ENCODE measurements around the gene DNLZ. TPM values are rescaled to one million over a fixed set of nuclear protein-coding genes. Genes with fewer than 3 reads are reported as not detected.

The DNLZ gene
- total RNA-seq, 5 donors from 2014 or later (not counting 1 experiment from before 2014, with no cell fraction given), result 20.4 to 46.8 (median 36.3) TPM

DNA sequence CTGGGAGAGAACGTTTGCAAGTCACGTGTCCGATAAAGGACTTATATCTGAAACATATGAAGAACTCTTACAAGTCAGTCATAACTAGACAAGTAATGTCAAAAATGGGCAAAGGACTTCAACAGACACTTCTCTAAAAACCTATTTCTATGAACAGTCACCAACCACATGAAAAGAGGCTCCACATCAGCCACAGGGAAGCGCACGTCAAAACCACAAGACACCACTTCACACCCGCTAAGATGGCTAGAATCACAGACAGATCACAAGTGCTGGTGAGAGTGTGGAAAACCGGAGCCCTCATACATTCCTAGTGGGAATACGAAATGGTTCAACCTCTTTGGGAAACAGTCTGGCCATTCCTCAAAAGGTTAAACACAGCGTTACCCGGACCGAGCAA is 21.5 kb upstream of the DNLZ start:
- H3K27me3 ChIP-seq (replicated peaks in 1 of 2; ENCODE audit: control insufficient read depth in 2 of 2, extremely low read depth in 1 of 2, insufficient read depth in 2 of 2, low read length in 1 of 2), result no peaks in the 10 kb centered on the region
- H3K27ac Mint-ChIP-seq, result peak overlapping the region in 1 of 2 donors; percentile 3
- H3K4me3 Mint-ChIP-seq, result peak overlapping the region in 1 of 3 donors; percentile 35
- H3K27ac ChIP-seq (ENCODE audit: low read length), result no peak overlapping the region
- no peak overlapping the region for H3K4me3 ChIP-seq (ENCODE audit: control insufficient read depth in 1 of 2, extremely low read depth in 1 of 2, low read length in 1 of 2)
- no peaks in the 10 kb centered on the region for H3K9me3 ChIP-seq
- peaks cover 8 to 21% (median 20%) of the 10 kb centered on the region in 3 donors for H3K4me1 Mint-ChIP-seq
- ChIA-PET CTCF (no interaction called here), POLR2A (interaction anchor here in 1 of 2 donors (0.7 kb wide), 1 partner anchor 13 kb away, joined by 3 read pairs; no protein-coding TSS in a partner anchor)
- peak in 7 of 35 experiments; percentile 24 to 62 (median 36) for DNase-seq
- peaks cover 41% of the 10 kb centered on the region for H3K36me3 Mint-ChIP-seq
- no peaks in the 10 kb centered on the region for H3K27me3 Mint-ChIP-seq
- H3K9me3 Mint-ChIP-seq, result no peaks in the 10 kb centered on the region
- H3K4me1 ChIP-seq (ENCODE audit: control insufficient read depth in 1 of 2, extremely low read depth in 1 of 2, insufficient read depth in 2 of 2, low read length in 2 of 2), result peaks cover 5 to 20% of the 10 kb centered on the region in 2 experiments
- peak; percentile 66 to 89 (median 75) for ATAC-seq (replicated peaks in 1 of 4)
- H3K36me3 ChIP-seq (ENCODE audit: control insufficient read depth in 2 of 2, extremely low read depth in 1 of 2, insufficient read depth in 1 of 2, low read length in 1 of 2), result peaks cover 15 to 67% of the 10 kb centered on the region in 2 donors
- WGBS (ENCODE audit: insufficient coverage), result 24% methylated on average over 2 of the region's 11 CpGs

GRCh38 chr9:136383436-136383835 is 19.9 kb upstream of the DNLZ start:
- Mint-ChIP-seq H3K36me3 (peaks cover 28% of the 10 kb centered on the region), H3K27ac (no peak overlapping the region), H3K4me1 (peaks cover 8 to 21% (median 20%) of the 10 kb centered on the region in 3 donors), H3K27me3 (no peaks in the 10 kb centered on the region), H3K9me3 (no peaks in the 10 kb centered on the region), H3K4me3 (no peak overlapping the region)
- Histone ChIP-seq H3K27me3 (replicated peaks in 1 of 2; ENCODE audit: control insufficient read depth in 2 of 2, extremely low read depth in 1 of 2, insufficient read depth in 2 of 2, low read length in 1 of 2) (no peaks in the 10 kb centered on the region), H3K9me3 (no peaks in the 10 kb centered on the region), H3K4me1 (ENCODE audit: control insufficient read depth in 1 of 2, extremely low read depth in 1 of 2, insufficient read depth in 2 of 2, low read length in 2 of 2) (peaks cover 5 to 20% of the 10 kb centered on the region in 2 experiments), H3K36me3 (ENCODE audit: control insufficient read depth in 2 of 2, extremely low read depth in 1 of 2, insufficient read depth in 1 of 2, low read length in 1 of 2) (peaks cover 19 to 57% of the 10 kb centered on the region in 2 donors), H3K27ac (ENCODE audit: low read length) (no peak overlapping the region), H3K4me3 (ENCODE audit: control insufficient read depth in 1 of 2, extremely low read depth in 1 of 2, low read length in 1 of 2) (no peak overlapping the region)
- CTCF ChIA-PET, result interaction anchor here in 1 of 2 donors (0.6 kb wide), 1 partner anchor 64 kb away, joined by 6 read pairs; no protein-coding TSS in a partner anchor
- DNase-seq (no peak), ATAC-seq (replicated peaks in 1 of 4) (no peak)
- POLR2A ChIA-PET, result no interaction called here
- 99% methylated on average over 19 of the region's 20 CpGs for WGBS (ENCODE audit: insufficient coverage)

DNA sequence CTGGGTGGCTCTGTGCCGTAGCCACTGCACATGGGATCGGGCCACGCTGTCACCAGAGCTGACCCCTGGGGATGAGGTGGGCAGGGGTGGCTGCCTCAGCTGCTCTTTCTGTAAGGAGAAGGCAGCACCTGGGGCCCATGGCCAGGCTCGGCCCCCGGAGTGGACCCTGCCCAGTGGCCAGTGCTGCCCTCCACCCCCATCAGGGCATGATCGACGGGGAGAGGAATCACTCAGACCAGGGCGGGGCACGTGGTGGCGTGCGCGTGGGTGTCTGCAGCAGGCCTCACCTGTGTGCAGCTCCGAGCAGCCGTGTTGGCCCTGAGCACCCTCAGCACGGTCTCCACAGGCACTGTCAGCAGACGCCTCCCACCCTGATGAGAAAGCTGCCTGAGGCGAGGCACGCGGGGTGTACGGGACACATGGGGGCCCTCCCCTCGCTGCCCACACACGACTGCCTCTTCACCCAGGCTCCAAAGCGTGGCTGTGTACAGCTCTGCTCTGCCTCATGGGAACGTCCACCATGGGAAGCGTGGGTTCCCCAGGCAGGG is 18.5 kb upstream of the DNLZ start:
- POLR2A ChIA-PET, result no interaction called here
- CTCF ChIA-PET, result interaction anchor here in 1 of 2 donors (0.6 kb wide), 1 partner anchor 15 kb away, joined by 3 read pairs; no protein-coding TSS in a partner anchor

GRCh38 chr9:136381311-136381710 is 17.8 kb upstream of the DNLZ start:
- peaks cover 5 to 20% of the 10 kb centered on the region in 2 experiments for H3K4me1 ChIP-seq (ENCODE audit: control insufficient read depth in 1 of 2, extremely low read depth in 1 of 2, insufficient read depth in 2 of 2, low read length in 2 of 2)

More for the DNA sequence above, 18.5 kb upstream of the DNLZ start:
- peaks cover 8 to 21% (median 20%) of the 10 kb centered on the region in 3 donors for H3K4me1 Mint-ChIP-seq
- ATAC-seq (replicated peaks in 1 of 4) (no peak), DNase-seq (no peak)
- Histone ChIP-seq H3K4me3 (ENCODE audit: control insufficient read depth in 1 of 2, extremely low read depth in 1 of 2, low read length in 1 of 2) (no peak overlapping the region), H3K9me3 (no peaks in the 10 kb centered on the region), H3K27ac (ENCODE audit: low read length) (no peak overlapping the region), H3K4me1 (ENCODE audit: control insufficient read depth in 1 of 2, extremely low read depth in 1 of 2, insufficient read depth in 2 of 2, low read length in 2 of 2) (peaks cover 5 to 20% of the 10 kb centered on the region in 2 experiments), H3K27me3 (replicated peaks in 1 of 2; ENCODE audit: control insufficient read depth in 2 of 2, extremely low read depth in 1 of 2, insufficient read depth in 2 of 2, low read length in 1 of 2) (no peaks in the 10 kb centered on the region), H3K36me3 (ENCODE audit: control insufficient read depth in 2 of 2, extremely low read depth in 1 of 2, insufficient read depth in 1 of 2, low read length in 1 of 2) (peaks cover 19 to 47% of the 10 kb centered on the region in 2 donors)
- 91% methylated on average over 24 of the region's 25 CpGs for WGBS (ENCODE audit: insufficient coverage)
- H3K9me3 Mint-ChIP-seq, result no peaks in the 10 kb centered on the region
- H3K4me3 Mint-ChIP-seq, result no peak overlapping the region
- no peak overlapping the region for H3K27ac Mint-ChIP-seq
- H3K36me3 Mint-ChIP-seq, result peaks cover 20% of the 10 kb centered on the region
- no peaks in the 10 kb centered on the region for H3K27me3 Mint-ChIP-seq

GRCh38 chr9:136380381-136380780 is 16.8 kb upstream of the DNLZ start:
- Histone ChIP-seq H3K9me3 (no peaks in the 10 kb centered on the region), H3K4me1 (ENCODE audit: control insufficient read depth in 1 of 2, extremely low read depth in 1 of 2, insufficient read depth in 2 of 2, low read length in 2 of 2) (peaks cover 5 to 14% of the 10 kb centered on the region in 2 experiments), H3K27ac (ENCODE audit: low read length) (no peak overlapping the region), H3K36me3 (ENCODE audit: control insufficient read depth in 2 of 2, extremely low read depth in 1 of 2, insufficient read depth in 1 of 2, low read length in 1 of 2) (peaks cover 20 to 42% of the 10 kb centered on the region in 2 donors), H3K27me3 (replicated peaks in 1 of 2; ENCODE audit: control insufficient read depth in 2 of 2, extremely low read depth in 1 of 2, insufficient read depth in 2 of 2, low read length in 1 of 2) (no peaks in the 10 kb centered on the region), H3K4me3 (ENCODE audit: control insufficient read depth in 1 of 2, extremely low read depth in 1 of 2, low read length in 1 of 2) (no peak overlapping the region)
- no peaks in the 10 kb centered on the region for H3K27me3 Mint-ChIP-seq
- ATAC-seq (replicated peaks in 1 of 4) (no peak), DNase-seq (no peak)
- no peak overlapping the region for H3K4me3 Mint-ChIP-seq
- no peaks in the 10 kb centered on the region for H3K9me3 Mint-ChIP-seq
- H3K27ac Mint-ChIP-seq, result no peak overlapping the region
- ChIA-PET CTCF (no interaction called here), POLR2A (no interaction called here)
- peaks cover 14% of the 10 kb centered on the region for H3K36me3 Mint-ChIP-seq
- 94% methylated on average over 15 of the region's 17 CpGs for WGBS (ENCODE audit: insufficient coverage)
- H3K4me1 Mint-ChIP-seq, result peaks cover 8 to 13% (median 11%) of the 10 kb centered on the region in 3 donors

More at GRCh38 chr9:136381311-136381710, 17.8 kb upstream of the DNLZ start:
- Histone ChIP-seq H3K4me3 (ENCODE audit: control insufficient read depth in 1 of 2, extremely low read depth in 1 of 2, low read length in 1 of 2) (no peak overlapping the region), H3K27me3 (replicated peaks in 1 of 2; ENCODE audit: control insufficient read depth in 2 of 2, extremely low read depth in 1 of 2, insufficient read depth in 2 of 2, low read length in 1 of 2) (no peaks in the 10 kb centered on the region), H3K36me3 (ENCODE audit: control insufficient read depth in 2 of 2, extremely low read depth in 1 of 2, insufficient read depth in 1 of 2, low read length in 1 of 2) (peaks cover 19 to 42% of the 10 kb centered on the region in 2 donors), H3K27ac (ENCODE audit: low read length) (no peak overlapping the region), H3K9me3 (no peaks in the 10 kb centered on the region)
- Mint-ChIP-seq H3K36me3 (peaks cover 20% of the 10 kb centered on the region), H3K9me3 (no peaks in the 10 kb centered on the region), H3K4me3 (no peak overlapping the region), H3K27ac (no peak overlapping the region), H3K27me3 (no peaks in the 10 kb centered on the region), H3K4me1 (peaks cover 8 to 21% (median 20%) of the 10 kb centered on the region in 3 donors)
- 100% methylated on average over 7 of the region's 9 CpGs for WGBS (ENCODE audit: insufficient coverage)
- ATAC-seq (replicated peaks in 1 of 4), result no peak
- DNase-seq, result no peak
- ChIA-PET CTCF (interaction anchor here in 1 of 2 donors (0.6 kb wide), 1 partner anchor 16 kb away, joined by 3 read pairs; no protein-coding TSS in a partner anchor), POLR2A (interaction anchor here in 1 of 2 donors (0.7 kb wide), 1 partner anchor 13 kb away, joined by 4 read pairs; no protein-coding TSS in a partner anchor)

DNA sequence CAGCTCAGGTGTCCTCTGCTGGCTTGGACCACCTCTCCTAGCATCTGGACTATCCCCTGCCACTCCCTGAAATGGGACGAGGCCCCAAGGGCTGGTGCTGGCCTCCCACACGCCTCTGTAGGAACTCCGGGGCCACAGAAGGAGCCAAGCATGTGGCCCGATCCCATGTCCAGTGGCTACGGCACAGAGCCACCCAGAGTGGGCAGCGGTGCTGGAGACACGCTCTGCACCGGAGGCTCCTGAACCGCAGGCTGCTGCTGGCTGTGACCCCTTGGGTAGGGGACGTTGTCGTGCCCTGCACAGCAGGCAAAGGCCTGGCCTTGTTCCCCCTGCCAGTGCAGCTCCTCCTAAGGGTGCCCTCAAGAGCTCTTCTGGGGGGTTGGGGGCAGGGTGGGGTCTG is 16.3 kb upstream of the DNLZ start:
- 92% methylated on average over 8 of the region's 11 CpGs for WGBS (ENCODE audit: insufficient coverage)
- POLR2A ChIA-PET, result no interaction called here
- Histone ChIP-seq H3K36me3 (ENCODE audit: control insufficient read depth in 2 of 2, extremely low read depth in 1 of 2, insufficient read depth in 1 of 2, low read length in 1 of 2) (peaks cover 24 to 42% of the 10 kb centered on the region in 2 donors), H3K27ac (ENCODE audit: low read length) (no peak overlapping the region), H3K4me3 (ENCODE audit: control insufficient read depth in 1 of 2, extremely low read depth in 1 of 2, low read length in 1 of 2) (no peak overlapping the region), H3K9me3 (no peaks in the 10 kb centered on the region), H3K4me1 (ENCODE audit: control insufficient read depth in 1 of 2, extremely low read depth in 1 of 2, insufficient read depth in 2 of 2, low read length in 2 of 2) (peaks cover 2 to 11% of the 10 kb centered on the region in 2 experiments), H3K27me3 (replicated peaks in 1 of 2; ENCODE audit: control insufficient read depth in 2 of 2, extremely low read depth in 1 of 2, insufficient read depth in 2 of 2, low read length in 1 of 2) (no peaks in the 10 kb centered on the region)
- H3K4me3 Mint-ChIP-seq, result no peak overlapping the region
- peaks cover 11% of the 10 kb centered on the region for H3K36me3 Mint-ChIP-seq
- DNase-seq (no peak), ATAC-seq (replicated peaks in 1 of 4) (no peak)
- H3K4me1 Mint-ChIP-seq, result peaks cover 4 to 8% (median 6%) of the 10 kb centered on the region in 3 donors
- CTCF ChIA-PET, result no interaction called here
- H3K9me3 Mint-ChIP-seq, result no peaks in the 10 kb centered on the region
- no peak overlapping the region for H3K27ac Mint-ChIP-seq
- no peaks in the 10 kb centered on the region for H3K27me3 Mint-ChIP-seq
